GM08714 (cell line): ENCODE measurements around the gene CSTPP1.

Experiments used
- H3K4me3 ChIP-seq: fragments of 200-500 bp; sonication (Bioruptor generic); 2 replicates; pipeline ENCODE4 v1.5.1; 2014; ENCODE audit warnings: mild to moderate bottlenecking, low read length, inconsistent platforms
- ZNF274 ChIP-seq: IDR thresholded peaks from 2 replicates; pipeline ENCODE4 v1.6.1; 2012; ENCODE audit warnings: mild to moderate bottlenecking, low read depth, low read length

Gene CSTPP1

DNA sequence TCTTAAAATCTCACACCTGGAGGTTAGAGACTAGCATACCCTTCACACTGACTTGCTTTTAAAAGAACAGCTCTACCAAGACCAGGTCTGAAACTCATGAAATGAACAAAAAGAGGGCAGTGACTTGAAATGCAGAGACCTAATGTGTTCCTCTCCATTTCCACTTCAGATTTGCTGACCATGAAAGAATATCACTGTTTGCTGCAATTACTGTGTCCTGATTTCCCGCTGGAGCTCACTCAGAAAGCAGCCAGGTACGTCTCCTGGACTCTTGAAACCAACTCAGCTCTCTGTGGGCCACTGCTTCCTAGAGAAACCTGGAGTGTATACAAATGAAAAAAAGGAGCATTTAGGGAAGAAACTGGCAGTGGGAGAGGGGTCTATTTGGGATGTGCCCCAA is 200.9 kb downstream of the CSTPP1 start:
- H3K4me3 ChIP-seq = no peak overlapping the region
- no peak for TF ChIP-seq ZNF274

DNA sequence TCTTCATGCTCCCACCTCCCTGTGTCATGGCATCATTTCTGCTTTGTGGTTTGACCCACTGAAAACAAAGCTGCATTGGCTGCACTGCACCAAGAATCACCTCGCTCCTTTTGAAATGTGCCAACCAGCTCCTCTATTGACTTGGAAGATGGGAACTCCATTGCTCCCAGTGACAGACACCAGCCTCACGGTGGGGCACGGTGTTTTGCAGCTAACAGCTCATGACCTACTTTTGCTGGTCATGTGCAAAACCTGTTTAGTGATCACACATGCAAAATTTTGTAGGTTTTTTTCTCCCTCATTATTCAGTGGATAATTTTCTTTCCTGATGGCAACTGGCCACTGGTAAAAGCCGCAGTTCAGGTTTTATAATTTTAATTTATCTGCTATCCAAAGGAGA is 203.3 kb downstream of the CSTPP1 start:
- H3K4me3 ChIP-seq = no peak overlapping the region
- no peak for TF ChIP-seq ZNF274

DNA sequence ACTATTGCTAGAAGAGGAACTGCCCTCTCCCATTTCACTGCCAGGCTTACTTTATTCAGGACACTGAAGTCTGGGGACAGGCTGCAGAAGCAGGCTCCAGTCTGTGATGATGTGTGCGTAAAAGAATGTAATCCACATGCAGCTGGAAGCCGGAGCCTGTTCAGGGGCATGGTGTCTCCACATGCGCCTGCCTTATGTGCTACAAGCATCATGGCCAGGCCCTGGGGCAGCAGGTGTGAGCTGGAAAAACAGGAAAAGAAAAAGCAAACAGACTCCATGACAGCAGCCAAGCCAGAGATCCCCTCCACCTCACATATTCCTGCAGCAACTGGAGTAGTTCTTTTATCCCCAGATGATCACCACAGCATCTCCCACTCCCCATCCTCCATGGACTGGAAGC is 206.8 kb downstream of the CSTPP1 start:
- no peak for TF ChIP-seq ZNF274
- H3K4me3 ChIP-seq = no peak overlapping the region

- TF ChIP-seq ZNF274 = no peak
- H3K4me3 ChIP-seq = no peak overlapping the region
Measured at GRCh38 chr11:47144541-47144940, 208.0 kb downstream of the CSTPP1 start.

DNA sequence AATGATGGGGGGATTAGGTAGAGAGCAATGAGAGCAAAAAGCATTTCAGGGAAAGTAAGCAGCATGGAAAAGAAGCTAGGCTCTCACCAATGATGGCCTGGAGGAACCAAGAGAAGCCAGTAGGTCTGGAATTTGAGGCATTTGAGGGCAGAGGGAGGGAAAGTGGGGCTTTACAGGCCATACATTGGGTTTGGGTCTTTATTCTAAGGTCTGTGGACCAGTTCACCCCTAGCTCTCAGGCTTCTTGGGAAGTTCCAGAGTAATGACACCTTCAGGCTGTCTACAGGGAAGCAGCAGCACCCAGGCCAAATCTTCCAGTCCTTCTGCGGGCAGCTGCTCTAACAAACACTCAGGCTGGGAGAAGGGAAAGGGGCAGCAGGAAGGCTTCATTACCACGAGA is 210.7 kb downstream of the CSTPP1 start:
- no peak for TF ChIP-seq ZNF274
- H3K4me3 ChIP-seq = no peak overlapping the region

DNA sequence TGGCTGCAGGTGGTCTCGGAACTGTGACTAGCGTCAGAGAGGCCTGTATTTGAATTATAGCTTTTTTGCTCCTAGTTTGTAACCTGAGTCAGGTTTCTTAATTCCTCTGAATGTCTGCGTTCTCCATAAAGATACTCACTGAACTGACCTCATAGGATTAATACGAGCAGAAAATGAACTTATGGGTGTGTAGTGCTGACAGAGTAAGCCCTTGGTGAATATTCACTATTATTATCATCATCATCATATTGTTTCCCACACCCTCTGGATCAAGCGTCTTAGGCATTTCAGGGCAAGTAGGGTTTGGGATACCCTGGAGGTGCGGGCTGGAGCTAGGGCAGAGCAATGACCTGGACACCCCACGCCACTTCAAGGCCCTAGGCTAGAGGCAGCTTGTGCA is 211.1 kb downstream of the CSTPP1 start:
- H3K4me3 ChIP-seq = no peak overlapping the region
- no peak for TF ChIP-seq ZNF274

- no peak for TF ChIP-seq ZNF274
- H3K4me3 ChIP-seq = no peak overlapping the region
Measured at GRCh38 chr11:47148270-47148669, 211.7 kb downstream of the CSTPP1 start.

DNA sequence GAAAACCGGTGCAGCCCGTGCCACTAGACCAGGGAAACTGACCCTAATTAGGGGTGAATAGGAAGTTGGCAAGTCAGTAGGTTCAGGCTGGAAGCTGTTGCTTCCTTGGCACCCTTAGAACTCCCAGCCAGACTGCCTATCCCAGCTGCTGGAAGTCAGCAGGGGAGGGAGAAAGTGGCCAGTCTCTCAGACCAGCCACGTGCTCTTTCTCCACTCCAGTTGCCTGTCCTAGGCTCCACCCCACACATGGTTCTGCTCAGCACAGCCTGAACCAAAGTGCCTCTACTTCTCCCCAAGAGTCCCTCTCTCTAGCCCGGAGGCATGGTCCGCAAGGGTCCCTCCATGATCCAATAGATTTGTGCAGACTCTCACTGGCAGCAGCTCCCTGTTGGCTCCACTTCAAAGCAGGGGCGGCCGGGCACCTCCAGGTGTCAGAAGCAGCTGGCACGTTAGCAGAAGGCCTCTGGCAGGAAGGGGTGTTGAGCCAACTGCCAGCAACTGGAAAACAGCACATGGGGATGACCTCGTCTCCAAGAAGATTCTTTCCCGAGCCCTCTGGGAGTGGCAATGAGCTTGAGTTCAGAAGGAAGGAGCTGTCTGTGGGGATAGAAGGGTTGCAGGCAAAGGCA is 212.5 kb downstream of the CSTPP1 start:
- no peak overlapping the region for H3K4me3 ChIP-seq
- no peak for TF ChIP-seq ZNF274

GRCh38 chr11:47149782-47150181 is 213.2 kb downstream of the CSTPP1 start:
- no peak for TF ChIP-seq ZNF274
- H3K4me3 ChIP-seq = no peak overlapping the region

GRCh38 chr11:47152126-47152952 is 215.8 kb downstream of the CSTPP1 start:
- no peak overlapping the region for H3K4me3 ChIP-seq
- TF ChIP-seq ZNF274 = no peak

DNA sequence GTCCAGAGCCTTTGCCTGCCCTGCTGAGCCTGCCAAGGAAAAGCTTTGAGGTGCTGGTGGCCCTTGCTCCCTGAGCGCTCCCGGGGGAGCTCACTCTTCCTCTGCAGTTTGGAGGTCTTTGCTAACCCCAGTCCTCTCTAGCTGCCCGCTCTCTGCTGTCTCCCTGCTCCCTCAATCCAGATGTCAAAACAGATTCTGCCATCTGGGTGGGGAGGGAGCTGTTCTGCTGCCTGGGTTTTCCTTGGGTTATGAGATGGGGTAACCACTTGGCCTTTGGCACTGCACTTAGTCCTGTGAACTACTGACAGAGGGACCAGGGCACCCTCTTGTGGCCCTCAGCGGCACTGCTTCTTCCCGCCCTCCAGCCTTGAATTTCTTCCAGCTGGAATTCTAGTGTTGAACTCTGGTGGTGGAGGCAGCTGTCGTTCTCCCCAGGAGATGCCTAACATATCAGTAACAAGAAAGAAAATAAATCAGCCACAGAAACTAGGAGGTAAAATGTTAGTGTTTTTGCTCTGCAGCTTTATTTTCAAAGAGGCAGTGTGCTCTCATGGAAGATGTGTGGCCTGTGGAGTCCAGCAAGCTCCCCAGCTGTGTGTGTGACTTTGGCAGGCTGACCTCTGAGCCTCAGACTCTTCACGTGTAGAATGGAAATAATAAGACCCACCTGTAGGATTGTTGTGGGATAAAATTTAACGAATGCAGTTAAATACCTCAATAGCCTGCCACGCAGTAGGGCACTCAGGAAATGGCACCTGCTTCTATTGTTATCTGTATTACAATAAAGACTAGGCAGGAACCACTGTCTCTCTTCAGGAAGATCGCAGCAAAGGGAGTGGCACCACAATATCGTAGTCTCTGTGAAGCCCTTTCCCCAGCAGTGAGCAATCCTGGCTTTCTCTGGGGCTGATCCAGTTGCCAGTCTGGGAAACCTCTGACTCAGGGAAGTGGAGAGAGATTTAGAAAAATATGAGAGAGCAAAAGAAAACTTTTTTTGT is 216.7 kb downstream of the CSTPP1 start:
- TF ChIP-seq ZNF274 = no peak

DNA sequence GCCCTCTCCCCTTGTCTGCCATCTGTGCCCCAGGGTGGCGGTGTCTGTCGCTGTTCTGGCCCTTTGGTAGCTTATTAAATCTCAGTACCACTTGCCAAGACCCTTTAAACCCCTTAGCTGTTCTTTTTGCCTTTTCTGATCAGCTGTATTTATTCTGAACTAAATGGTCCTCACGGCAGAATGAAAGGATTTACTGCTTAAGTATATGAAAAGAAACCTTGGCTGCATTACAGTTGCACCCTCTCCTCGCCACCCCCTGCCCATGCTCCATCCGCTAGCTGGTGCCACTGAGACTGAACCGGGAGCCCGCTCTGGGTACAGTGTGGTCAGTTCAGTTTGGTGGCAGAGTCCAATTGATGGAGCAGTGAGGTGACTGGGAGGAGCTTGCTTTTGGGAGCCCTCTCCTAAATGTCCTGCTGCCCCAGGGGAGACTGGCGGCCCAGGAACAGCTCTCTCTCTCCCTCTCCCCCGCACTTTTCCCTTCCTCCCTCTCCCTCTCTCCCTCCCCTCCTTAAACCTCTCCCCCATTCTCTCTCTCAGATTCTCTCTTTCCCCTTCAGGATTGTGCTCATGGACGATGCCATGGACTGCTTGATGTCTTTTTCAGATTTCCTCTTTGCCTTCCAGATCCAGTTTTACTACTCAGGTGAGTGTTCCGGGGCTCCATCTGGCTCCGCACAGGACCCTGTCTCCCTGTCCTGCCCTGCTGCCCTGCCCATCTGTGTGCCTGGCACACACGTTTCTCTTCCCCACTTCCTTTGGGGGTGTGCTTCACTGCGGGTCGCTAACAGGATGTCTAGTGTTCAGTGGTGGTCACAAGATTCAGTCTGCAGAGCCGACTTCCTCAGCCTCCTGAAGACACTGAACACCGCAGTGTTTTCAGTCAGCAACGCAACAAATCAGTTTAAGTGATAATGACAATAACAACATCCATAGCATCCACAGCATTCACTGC is 218.3 kb downstream of the CSTPP1 start:
- no peak for TF ChIP-seq ZNF274
- H3K4me3 ChIP-seq = no peak overlapping the region

More for the DNA sequence above, 216.7 kb downstream of the CSTPP1 start:
- no peak overlapping the region for H3K4me3 ChIP-seq

- TF ChIP-seq ZNF274 = no peak
Measured at GRCh38 chr11:47155879-47156278, 219.3 kb downstream of the CSTPP1 start.

More at GRCh38 chr11:47155879-47156278, 219.3 kb downstream of the CSTPP1 start:
- H3K4me3 ChIP-seq = no peak overlapping the region
